Stimulated activated CD4-positive, alpha-beta T cell treated with anti-CD3 and anti-CD28 coated beads, Interleukin-4, amount 100 ng/mL, for 1 hour (primary cell): Measurements from ENCODE around the gene GPR6.
A peak's percentile ranks its signal among the peaks of the same experiment; 100 is the strongest.

ENCODE experiments used
- DNase-seq: peaks from one replicate; pipeline ENCODE4 v3.0.0-alpha.2; 2020

GPR6 gene

GRCh38 chr6:109978174-109979032 lies at the start of gene GPR6:
GPR6 (plus strand) TSS chr6:109978311; CDS start chr6:109979113, 802 bp downstream.
- peak; percentile 50 for DNase-seq

GRCh38 chr6:109934293-109934692 lies 43.8 kb upstream of the GPR6 start:
- DNase-seq = no peak

GRCh38 chr6:109939654-109940053 lies 38.5 kb upstream of the GPR6 start:
- DNase-seq = no peak

- no peak for DNase-seq
Observed at GRCh38 chr6:109944448-109944847, 33.7 kb upstream of the GPR6 start.

- no peak for DNase-seq
Observed at GRCh38 chr6:109945091-109945490, 33.0 kb upstream of the GPR6 start.

GRCh38 chr6:109946979-109947378 lies 31.1 kb upstream of the GPR6 start:
- no peak for DNase-seq

GRCh38 chr6:109949281-109950065 lies 28.6 kb upstream of the GPR6 start:
- no peak for DNase-seq

- no peak for DNase-seq
Observed at GRCh38 chr6:109955491-109955890, 22.6 kb upstream of the GPR6 start.

GRCh38 chr6:109958626-109959025 lies 19.5 kb upstream of the GPR6 start:
- DNase-seq = no peak

GRCh38 chr6:109961611-109962041 lies 16.5 kb upstream of the GPR6 start:
- DNase-seq = no peak

- no peak for DNase-seq
Observed at GRCh38 chr6:109962271-109962670, 15.8 kb upstream of the GPR6 start.

GRCh38 chr6:109963598-109964170 lies 14.4 kb upstream of the GPR6 start:
- DNase-seq = no peak

- no peak for DNase-seq
Observed at GRCh38 chr6:109964949-109965348, 13.2 kb upstream of the GPR6 start.

GRCh38 chr6:109966299-109966698 lies 11.8 kb upstream of the GPR6 start:
- DNase-seq = no peak

- DNase-seq = no peak
Observed at GRCh38 chr6:109977791-109978173, 329 bp upstream of the GPR6 start.

GRCh38 chr6:109979033-109979921 lies 1.2 kb downstream of the GPR6 start:
- no peak for DNase-seq

GRCh38 chr6:109984410-109984809 lies 6.3 kb downstream of the GPR6 start:
- DNase-seq = no peak

GRCh38 chr6:109987196-109987595 lies 9.1 kb downstream of the GPR6 start:
- no peak for DNase-seq

GRCh38 chr6:109991201-109992101 lies 13.3 kb downstream of the GPR6 start:
- no peak for DNase-seq

GRCh38 chr6:109998159-109998785 lies 20.2 kb downstream of the GPR6 start:
- DNase-seq = no peak

GRCh38 chr6:109999740-110000139 lies 21.6 kb downstream of the GPR6 start:
- DNase-seq = no peak
